HEK293 (cell line): ENCODE results near the gene PPP2R5E.

Experiments
- EGR2 ChIP-seq: fragments of 450-650 bp; formaldehyde crosslinking; IDR thresholded peaks from 2 replicates; pipeline ENCODE4 v1.5.1; 2016; ENCODE audit warnings: low read depth, missing biosample characterization, missing genetic modification characterization
- GLI2 ChIP-seq: fragments of 450-650 bp; formaldehyde crosslinking; IDR thresholded peaks from 2 replicates; pipeline ENCODE4; 2017; ENCODE audit warnings: missing biosample characterization, missing genetic modification characterization, low read depth, borderline replicate concordance
- PRDM1 ChIP-seq: fragments of 450-650 bp; formaldehyde crosslinking; IDR thresholded peaks from 2 replicates; pipeline ENCODE4; 2016; ENCODE audit warnings: missing biosample characterization, missing genetic modification characterization
- PRDM10 ChIP-seq: fragments of 450-650 bp; formaldehyde crosslinking; IDR thresholded peaks from 2 replicates; pipeline ENCODE4 v1.5.1; 2016; ENCODE audit warnings: missing biosample characterization, missing genetic modification characterization
- REST ChIP-seq: fragments of 450-650 bp; formaldehyde crosslinking; IDR thresholded peaks from 2 replicates; pipeline ENCODE4 v1.5.1; 2016; ENCODE audit warnings: missing biosample characterization, missing genetic modification characterization
- TRIM28 ChIP-seq: IDR thresholded peaks from 2 replicates; pipeline ENCODE4 v1.6.1; 2011; ENCODE audit warnings: low read length, control low read depth, borderline replicate concordance
- ZBTB7A ChIP-seq: fragments of 450-650 bp; formaldehyde crosslinking; IDR thresholded peaks from 2 replicates; pipeline ENCODE4 v1.5.1; 2016; ENCODE audit warnings: low read depth, missing biosample characterization, missing genetic modification characterization
- ZEB2 ChIP-seq: fragments of 450-650 bp; formaldehyde crosslinking; IDR thresholded peaks from 2 replicates; pipeline ENCODE4 v1.5.1; 2016; ENCODE audit warnings: missing biosample characterization, missing genetic modification characterization
- ZIC2 ChIP-seq: fragments of 450-650 bp; formaldehyde crosslinking; IDR thresholded peaks from 2 replicates; pipeline ENCODE4 v1.5.1; 2016; ENCODE audit warnings: missing biosample characterization, missing genetic modification characterization
- ZNF121 ChIP-seq: fragments of 450-650 bp; formaldehyde crosslinking; IDR thresholded peaks from 2 replicates; pipeline ENCODE4 v1.5.1; 2016; ENCODE audit warnings: missing biosample characterization, missing genetic modification characterization
- ZNF280C ChIP-seq: fragments of 450-650 bp; formaldehyde crosslinking; IDR thresholded peaks from 2 replicates; pipeline ENCODE4 v1.5.1; 2016; ENCODE audit warnings: missing biosample characterization, missing genetic modification characterization
- ZNF280D ChIP-seq: fragments of 450-650 bp; formaldehyde crosslinking; IDR thresholded peaks from 2 replicates; pipeline ENCODE4 v1.5.1; 2016; ENCODE audit warnings: missing biosample characterization, missing genetic modification characterization
- ZNF426 ChIP-seq: fragments of 450-650 bp; formaldehyde crosslinking; IDR thresholded peaks from 2 replicates; pipeline ENCODE4 v1.5.1; 2017; ENCODE audit warnings: missing biosample characterization, missing genetic modification characterization, mild to moderate bottlenecking, inconsistent platforms, moderate library complexity
- ZNF48 ChIP-seq: fragments of 450-650 bp; formaldehyde crosslinking; IDR thresholded peaks from 2 replicates; pipeline ENCODE4 v1.5.1; 2016; ENCODE audit warnings: missing biosample characterization, missing genetic modification characterization
- ZNF488 ChIP-seq: fragments of 450-650 bp; formaldehyde crosslinking; IDR thresholded peaks from 2 replicates; pipeline ENCODE4 v1.5.1; 2016; ENCODE audit warnings: missing biosample characterization, missing genetic modification characterization
- ZNF530 ChIP-seq: fragments of 450-650 bp; formaldehyde crosslinking; IDR thresholded peaks from 2 replicates; pipeline ENCODE4 v1.5.1; 2016; ENCODE audit warnings: low read depth, missing biosample characterization, missing genetic modification characterization
- ZNF596 ChIP-seq: fragments of 450-650 bp; IDR thresholded peaks from 2 replicates; pipeline ENCODE4 v1.5.0; 2018; ENCODE audit warnings: missing biosample characterization, mild to moderate bottlenecking, missing genetic modification characterization, moderate library complexity
- ZNF677 ChIP-seq: fragments of 450-650 bp; IDR thresholded peaks from 2 replicates; pipeline ENCODE4 v1.5.0; 2018; ENCODE audit warnings: missing biosample characterization, mild to moderate bottlenecking, missing genetic modification characterization, moderate library complexity
- ZNF692 ChIP-seq: fragments of 450-650 bp; formaldehyde crosslinking; IDR thresholded peaks from 2 replicates; pipeline ENCODE4 v1.5.1; 2016; ENCODE audit warnings: missing biosample characterization, missing genetic modification characterization
- ZNF791 ChIP-seq: fragments of 450-650 bp; formaldehyde crosslinking; IDR thresholded peaks from 2 replicates; pipeline ENCODE4 v1.5.1; 2016; ENCODE audit warnings: missing biosample characterization, missing genetic modification characterization
- ZSCAN30 ChIP-seq: fragments of 450-650 bp; IDR thresholded peaks from 2 replicates; pipeline ENCODE4 v1.5.1; 2018; ENCODE audit warnings: missing biosample characterization, mild to moderate bottlenecking, missing genetic modification characterization, moderate library complexity
- ZSCAN5A ChIP-seq: fragments of 450-650 bp; formaldehyde crosslinking; IDR thresholded peaks from 2 replicates; pipeline ENCODE4 v1.5.1; 2016; ENCODE audit warnings: missing biosample characterization, missing genetic modification characterization

The PPP2R5E gene

GRCh38 chr14:63543000-63543825, at the start of gene PPP2R5E (continued):
- TF ChIP-seq ZNF530 (tag by site-specific recombination) (no peak), GLI2 (tag by site-specific recombination) (no peak), ZNF488 (tag by site-specific recombination) (no peak), ZSCAN30 (tag by site-specific recombination) (peak; percentile 71), ZEB2 (peak; percentile 65; the same call in 1 of the 2 replicates), TRIM28 (no peak), ZSCAN5A (0 out of 2 replicates have a peak, but pooled peaks have one; percentile 35), PRDM1 (tag by site-specific recombination) (peak; percentile 32; the same call in 1 of the 2 replicates), ZNF280C (tag by site-specific recombination) (no peak), ZNF596 (no peak), ZNF280D (no peak), ZNF677 (tag by site-specific recombination) (no peak), ZNF692 (tag by site-specific recombination) (peak; percentile 99), ZNF48 (tag by site-specific recombination) (no peak), ZNF121 (tag by site-specific recombination) (no peak), ZNF791 (tag by site-specific recombination) (no peak), EGR2 (tag by site-specific recombination) (0 out of 2 replicates have a peak, but pooled peaks have one; percentile 29), ZNF426 (tag by site-specific recombination) (no peak), ZIC2 (tag by site-specific recombination) (no peak), ZBTB7A (tag by site-specific recombination) (peak; percentile 17; the same call in 1 of the 2 replicates), PRDM10 (tag by site-specific recombination) (peak; percentile 51), REST (tag by site-specific recombination) (0 out of 2 replicates have a peak, but pooled peaks have one; percentile 15)
